OCI-LY7 (cell line): ENCODE results near the gene BARX2. TPM values are rescaled to one million over a fixed set of nuclear protein-coding genes. Genes with fewer than 3 reads are reported as not detected.
A peak's percentile ranks its signal among the peaks of the same experiment; 100 is the strongest.
"Not testable (repeated sequence)": the region's sequence is repeated elsewhere in the genome, so short reads cannot be mapped to it uniquely, and the experiment has no call there.

Source experiments
- Bru-seq: library from RNA; stranded (reverse); fragments of 400-500 nt; gene quantifications from one replicate; lab custom pipeline; 2021; lab: Mats Ljungman, UMichigan
- BruChase-seq, 2 experiments: library from RNA; stranded (reverse); fragments of 400-500 nt; gene quantifications; one replicate each; lab custom pipeline; 2021; lab: Mats Ljungman, UMichigan
- BruUV-seq: library from RNA; stranded (reverse); fragments of 400-500 nt; replicated peaks from 2 replicates; lab custom pipeline; 2021; lab: Mats Ljungman, UMichigan
- CTCF ChIA-PET: fragments of 300-600 bp; sonication (Branson Sonifier 250); formaldehyde crosslinking; loops from one replicate; lab custom pipeline; 2022; ENCODE audit warnings: antibody characterized with exemption; ENCODE audit not compliant: unreplicated experiment; lab: Charles Lee
- POLR2A ChIA-PET: fragments of 300-600 bp; sonication (Branson Sonifier 250); formaldehyde crosslinking; loops from one replicate; lab custom pipeline; 2022; ENCODE audit warnings: antibody characterized with exemption; lab: Charles Lee
- DNase-seq: peaks from one replicate; pipeline ENCODE4 v3.0.0-alpha.2; 2015; ENCODE audit warnings: low spot score
- H2AFZ ChIP-seq: fragments of 200-600 bp; sonication (generic), shearing (Covaris generic); 2 replicates; pipeline ENCODE4 v1.6.1; 2014; ENCODE audit warnings: mild to moderate bottlenecking, antibody characterized with exemption, low read length, moderate library complexity
- H3K27ac ChIP-seq: fragments of 200-600 bp; sonication (generic); 2 replicates; pipeline ENCODE4 v1.5.1; 2014; ENCODE audit warnings: mixed run types, low read depth, mild to moderate bottlenecking, moderate library complexity, low read length, inconsistent platforms; ENCODE audit not compliant: poor library complexity, severe bottlenecking
- H3K36me3 ChIP-seq: fragments of 200-600 bp; sonication (generic); 2 replicates; pipeline ENCODE4 v1.6.1; 2014; ENCODE audit warnings: mild to moderate bottlenecking, antibody characterized with exemption, low read length, moderate library complexity, mixed read lengths; ENCODE audit not compliant: insufficient read depth
- H3K4me1 ChIP-seq: fragments of 200-600 bp; sonication (generic); 2 replicates; pipeline ENCODE4 v1.5.1; 2014; ENCODE audit warnings: mild to moderate bottlenecking, low read length; ENCODE audit not compliant: insufficient read depth, poor library complexity, severe bottlenecking
- H3K4me2 ChIP-seq: fragments of 200-600 bp; sonication (generic); 2 replicates; pipeline ENCODE4 v1.6.1; 2014; ENCODE audit warnings: mild to moderate bottlenecking, low read length
- H3K4me3 ChIP-seq: fragments of 200-600 bp; sonication (generic); 2 replicates; pipeline ENCODE4 v1.5.1; 2014; ENCODE audit warnings: mild to moderate bottlenecking, low read depth, low read length; ENCODE audit not compliant: poor library complexity, severe bottlenecking
- H3K79me2 ChIP-seq: fragments of 200-600 bp; sonication (generic); 2 replicates; pipeline ENCODE4 v1.6.1; 2016; ENCODE audit warnings: low read depth, mild to moderate bottlenecking, low read length, moderate library complexity, mixed read lengths; ENCODE audit not compliant: insufficient read depth
- H3K9me2 ChIP-seq: fragments of 200-600 bp; sonication (generic); 2 replicates; pipeline ENCODE4 v1.6.1; 2016; ENCODE audit warnings: mild to moderate bottlenecking, low read length, mixed read lengths; ENCODE audit not compliant: insufficient read depth
- H3K9me3 ChIP-seq: fragments of 200-600 bp; sonication (generic); 2 replicates; pipeline ENCODE4 v1.6.1; 2014; ENCODE audit warnings: mild to moderate bottlenecking, mixed run types, low read length, mixed read lengths
- H4K20me1 ChIP-seq: fragments of 200-600 bp; sonication (generic); 2 replicates; pipeline ENCODE4 v1.6.1; 2014; ENCODE audit warnings: mild to moderate bottlenecking, antibody characterized with exemption, low read length, moderate library complexity, mixed read lengths; ENCODE audit not compliant: insufficient read depth
- CTCF ChIP-seq: fragments of 200-600 bp; sonication (generic); conservative IDR thresholded peaks from 2 replicates; pipeline ENCODE4 v1.5.1; 2014; ENCODE audit warnings: mild to moderate bottlenecking, antibody characterized with exemption, low read length, moderate library complexity, mixed read lengths
- EZH2phosphoT487 ChIP-seq: fragments of 200-600 bp; sonication (generic); IDR thresholded peaks from 2 replicates; pipeline ENCODE4 v1.6.1; 2018; ENCODE audit warnings: low read depth, borderline replicate concordance, mild to moderate bottlenecking, mixed run types, antibody characterized with exemption, low read length, moderate library complexity, mixed read lengths
- intact Hi-C: fragments of 100-400 bp; cut with micrococcal nuclease; formaldehyde crosslinking; loops from one replicate; pipeline ENCODE4 v1.10.0; 2022; ENCODE audit not compliant: unreplicated experiment
- long read RNA-seq: library from polyadenylated mRNA; stranded (forward); transcript quantifications from one replicate; pipeline ENCODE4 v2.0.0, GENCODE V29; 2022
- total RNA-seq, 2 experiments: library from RNA; depleted of rRNA in 1 of 2; stranded (reverse); fragments of >200 nt in 1 of 2; shearing (Covaris generic) in 1 of 2; gene quantifications; 2 replicates each; pipeline ENCODE4 v1.2.3, GENCODE V29; 2014 to 2022

BARX2 gene, protein sequence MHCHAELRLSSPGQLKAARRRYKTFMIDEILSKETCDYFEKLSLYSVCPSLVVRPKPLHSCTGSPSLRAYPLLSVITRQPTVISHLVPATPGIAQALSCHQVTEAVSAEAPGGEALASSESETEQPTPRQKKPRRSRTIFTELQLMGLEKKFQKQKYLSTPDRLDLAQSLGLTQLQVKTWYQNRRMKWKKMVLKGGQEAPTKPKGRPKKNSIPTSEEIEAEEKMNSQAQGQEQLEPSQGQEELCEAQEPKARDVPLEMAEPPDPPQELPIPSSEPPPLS
- 0.06 TPM in 1 of 2 replicates, not detected in the other for total RNA-seq (2014; rRNA removed; shearing (Covaris generic))
- total RNA-seq (2022) = 0.23 TPM in 1 of 2 replicates, not detected in the other
- percentile 8 among the genes with signal in this experiment for Bru-seq, nascent RNA
- percentile 9 among the genes with signal in this experiment for BruChase-seq, experiment 1, labeled RNA remaining after a 6-hour chase
- BruChase-seq, experiment 2, labeled RNA remaining after a 2-hour chase = percentile 9 among the genes with signal in this experiment
- long read RNA-seq = 0 reads

DNA sequence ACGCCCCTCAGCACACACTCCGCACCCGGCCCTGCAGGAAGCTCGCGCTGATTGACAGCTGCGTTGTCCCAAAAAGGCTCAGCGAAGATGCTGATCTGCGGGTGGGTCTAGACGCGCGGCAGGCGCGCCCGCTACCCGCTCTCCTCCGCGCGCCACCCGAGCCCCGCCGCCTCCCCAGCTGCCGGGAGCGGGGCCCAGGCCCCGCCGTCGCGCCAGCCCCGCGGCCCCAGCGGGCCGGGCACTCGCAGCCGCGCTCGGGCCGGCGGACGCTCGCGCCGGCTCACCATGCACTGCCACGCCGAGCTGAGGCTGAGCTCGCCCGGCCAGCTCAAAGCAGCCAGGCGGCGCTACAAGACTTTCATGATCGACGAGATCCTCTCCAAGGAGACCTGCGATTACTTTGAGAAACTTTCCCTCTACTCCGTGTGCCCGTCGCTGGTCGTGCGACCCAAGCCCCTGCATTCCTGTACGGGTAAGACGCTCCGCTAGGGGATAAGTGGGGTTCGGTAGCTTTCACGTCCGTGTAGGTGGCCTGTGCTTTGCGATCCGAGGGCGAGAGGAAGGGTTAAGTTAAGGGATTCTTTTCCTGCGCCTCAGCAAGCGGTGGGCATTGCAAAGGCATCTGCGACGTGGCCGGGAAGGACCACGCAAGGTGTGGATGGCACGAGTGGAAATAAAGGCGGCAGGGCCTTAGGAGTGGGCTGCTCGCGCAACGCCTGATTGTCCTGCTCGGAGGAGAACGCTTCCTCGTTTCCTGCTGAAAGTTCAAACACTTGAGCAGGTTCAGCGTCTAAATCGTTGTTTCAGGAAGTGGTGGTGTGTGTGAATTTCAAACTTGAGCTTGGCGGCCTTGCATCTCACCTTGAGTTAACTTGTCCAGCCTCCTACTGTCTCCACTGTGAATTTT, at the start of gene BARX2:
Gene BARX2 (plus strand): TSS at position 98 of the 907 bp plus-strand sequence. CDS start 188 bp downstream, at position 286.
- no peak for TF ChIP-seq CTCF
- TF ChIP-seq EZH2phosphoT487 = no peak
- DNase-seq = no peak
- no peaks in the 10 kb centered on the region for H4K20me1 ChIP-seq
- ChIA-PET CTCF (interaction anchor here (0.5 kb wide), 1 partner anchor 530 kb away, joined by 3 read pairs; no protein-coding TSS in a partner anchor), POLR2A (no interaction called here)
- H3K4me1 ChIP-seq = no peaks in the 10 kb centered on the region
- H3K4me2 ChIP-seq = no peak within 1 kb of the TSS
- no peaks in the 10 kb centered on the region for H3K79me2 ChIP-seq
- BruUV-seq = no TSS peak
- no peaks in the 10 kb centered on the region for H3K9me2 ChIP-seq
- H2AFZ ChIP-seq = no peak within 1 kb of the TSS
- H3K9me3 ChIP-seq = no peaks in the 10 kb centered on the region
- intact Hi-C loops = no loop called here
- H3K27ac ChIP-seq = no peak within 1 kb of the TSS
- H3K36me3 ChIP-seq = no peaks in the 10 kb centered on the region
- H3K4me3 ChIP-seq = no peak within 1 kb of the TSS

GRCh38 chr11:129326921-129327320, 48.7 kb upstream of the BARX2 start:
- BruUV-seq = no TSS peak
- ChIA-PET CTCF (no interaction called here), POLR2A (no interaction called here)
- Histone ChIP-seq H3K27ac (no peak overlapping the region), H3K36me3 (no peaks in the 10 kb centered on the region), H3K4me2 (no peak overlapping the region), H3K9me3 (no peaks in the 10 kb centered on the region), H3K4me3 (no peak overlapping the region), H2AFZ (no peak overlapping the region), H3K4me1 (no peaks in the 10 kb centered on the region), H4K20me1 (no peaks in the 10 kb centered on the region), H3K79me2 (no peaks in the 10 kb centered on the region), H3K9me2 (no peaks in the 10 kb centered on the region)
- no peak for TF ChIP-seq EZH2phosphoT487
- no peak for TF ChIP-seq CTCF
- no peak for DNase-seq
- intact Hi-C loops = no loop called here

DNA sequence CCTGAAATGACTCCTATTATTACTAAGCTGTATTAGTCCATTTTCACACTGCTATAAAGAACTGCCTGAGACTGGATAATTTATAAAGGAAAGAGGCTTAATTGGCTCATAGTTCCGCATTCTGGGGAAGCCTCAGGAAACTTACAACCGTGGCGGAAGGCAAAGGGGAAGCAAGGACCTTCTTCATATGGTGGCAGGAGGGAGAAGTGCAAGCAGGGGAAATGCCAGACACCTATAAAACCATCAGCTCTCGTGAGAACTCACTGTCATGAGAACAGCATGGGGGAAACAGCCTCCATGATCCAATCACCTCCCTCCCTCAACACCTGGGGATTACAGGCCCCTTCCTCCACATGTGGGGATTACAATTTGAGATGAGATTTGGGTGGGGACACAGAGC, 47.9 kb upstream of the BARX2 start:
- H3K4me3 ChIP-seq, H3K9me2 ChIP-seq, H3K4me2 ChIP-seq, H3K9me3 ChIP-seq, H2AFZ ChIP-seq, H3K36me3 ChIP-seq, H3K79me2 ChIP-seq, H4K20me1 ChIP-seq, intact Hi-C loops, H3K4me1 ChIP-seq, CTCF ChIA-PET, DNase-seq, BruUV-seq, H3K27ac ChIP-seq, POLR2A ChIA-PET: not testable (repeated sequence)
